Caco-2 (cell line): ENCODE data around the gene PLCB1. TPM values are rescaled to one million over a fixed set of nuclear protein-coding genes. Genes with fewer than 3 reads are reported as not detected.

Source experiments
- BruUV-seq: library from RNA; stranded (reverse); fragments of 400-500 nt; replicated peaks from 2 replicates; lab custom pipeline; 2021; lab: Mats Ljungman, UMichigan
- CTCF ChIA-PET: fragments of 300-600 bp; sonication (Branson Sonifier 250); formaldehyde crosslinking; loops from one replicate; lab custom pipeline; 2022; ENCODE audit warnings: antibody characterized with exemption; lab: Charles Lee
- POLR2A ChIA-PET: fragments of 300-600 bp; sonication (Branson Sonifier 250); formaldehyde crosslinking; loops from one replicate; lab custom pipeline; 2022; ENCODE audit warnings: antibody characterized with exemption; lab: Charles Lee
- DNase-seq, 2 experiments: peaks; one replicate each; pipeline versions ENCODE4 v3.0.0 to v3.0.0-alpha.2; 2020 to 2022
- H3K27me3 ChIP-seq: replicated peaks from 2 replicates; pipeline ENCODE4 v1.6.0; 2011; ENCODE audit warnings: low read length; ENCODE audit not compliant: control insufficient read depth, insufficient read depth
- H3K36me3 ChIP-seq: 2 replicates; pipeline ENCODE4 v1.5.1; 2011; ENCODE audit warnings: low read length; ENCODE audit not compliant: control insufficient read depth, insufficient read depth
- H3K4me1 ChIP-seq: fragments of 250-450 bp; sonication (Bioruptor Pico); 2 replicates; pipeline ENCODE4 v1.5.1; 2020; ENCODE audit warnings: mild to moderate bottlenecking
- H3K4me3 ChIP-seq: 2 replicates; pipeline ENCODE4 v1.5.1; 2011; ENCODE audit warnings: low read depth, mild to moderate bottlenecking, control low read depth, low read length
- H3K9me3 ChIP-seq: fragments of 250-450 bp; sonication (Bioruptor Pico); 2 replicates; pipeline ENCODE4 v1.5.1; 2020; ENCODE audit warnings: mild to moderate bottlenecking, moderate library complexity
- H3K27ac Mint-ChIP-seq: one replicate; pipeline ENCODE4 v1.8.0; 2022; ENCODE audit warnings: mixed read lengths; ENCODE audit not compliant: unreplicated experiment
- H3K27me3 Mint-ChIP-seq: one replicate; pipeline ENCODE4 v1.8.0; 2022; ENCODE audit warnings: mixed read lengths; ENCODE audit not compliant: insufficient read depth, unreplicated experiment
- H3K36me3 Mint-ChIP-seq: one replicate; pipeline ENCODE4 v1.8.0; 2022; ENCODE audit warnings: mild to moderate bottlenecking, mixed read lengths; ENCODE audit not compliant: insufficient read depth, unreplicated experiment
- H3K4me1 Mint-ChIP-seq: one replicate; pipeline ENCODE4 v1.8.0; 2022; ENCODE audit warnings: low read depth, mixed read lengths; ENCODE audit not compliant: unreplicated experiment
- H3K4me3 Mint-ChIP-seq: one replicate; pipeline ENCODE4 v1.8.0; 2022; ENCODE audit warnings: mild to moderate bottlenecking, moderate library complexity, mixed read lengths; ENCODE audit not compliant: unreplicated experiment
- H3K9me3 Mint-ChIP-seq: one replicate; pipeline ENCODE4 v1.8.0; 2022; ENCODE audit warnings: mixed read lengths; ENCODE audit not compliant: unreplicated experiment
- intact Hi-C: fragments of 100-400 bp; cut with micrococcal nuclease; formaldehyde crosslinking; loops from one replicate; pipeline ENCODE4 v1.10.0; 2022; ENCODE audit not compliant: unreplicated experiment
- total RNA-seq: library from RNA; stranded (reverse); gene quantifications from 2 replicates; pipeline ENCODE4 v1.2.3, GENCODE V29; 2022
- TF ChIP-seq, protein P1 (sequence below), 2 experiments: fragments of 200-600 bp in 1 of 2; IDR thresholded peaks; 1 replicate in 1 of 2; 2 replicates in 1 of 2; pipeline versions ENCODE4 v1.5.1 to v1.8.0; 2011 to 2022; ENCODE audit warnings: antibody characterized with exemption in 1 of 2, control low read depth in 1 of 2, inconsistent platforms in 1 of 2, low read depth in 1 of 2, low read length in 1 of 2, mild to moderate bottlenecking in 1 of 2, moderate library complexity in 1 of 2; ENCODE audit not compliant: insufficient read depth in 1 of 2, severe bottlenecking in 1 of 2, unreplicated experiment in 1 of 2

Gene PLCB1
- total RNA-seq, 1 experiment from 2014 or later: 105 TPM

DNA sequence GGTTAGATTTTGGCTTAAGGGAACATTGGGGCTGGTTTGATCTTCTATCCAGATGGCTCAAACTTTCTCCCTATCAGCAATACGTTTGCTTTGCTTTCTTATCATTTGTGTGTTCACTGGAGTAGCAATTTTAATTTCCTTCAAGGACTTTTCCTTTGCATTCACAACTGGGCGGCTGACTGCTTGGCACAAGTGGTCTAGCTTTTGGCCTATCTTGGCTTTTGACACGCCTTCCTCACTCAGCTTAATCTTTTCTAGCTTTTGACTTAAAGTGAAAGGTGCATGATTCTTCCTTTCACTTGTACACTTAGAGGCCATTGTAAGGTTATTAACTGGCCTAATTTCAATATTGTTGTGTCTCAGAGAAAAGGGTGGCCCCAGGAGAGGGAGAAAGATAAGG, 254.9 kb downstream of the PLCB1 start:
- Histone ChIP-seq H3K4me3 (no peak overlapping the region), H3K36me3 (no peaks in the 10 kb centered on the region), H3K9me3 (no peaks in the 10 kb centered on the region), H3K27me3 (no peaks in the 10 kb centered on the region), H3K4me1 (peaks cover 27% of the 10 kb centered on the region)
- H3K4me3 Mint-ChIP-seq: no peak overlapping the region
- CTCF ChIA-PET: interaction anchor here (1.1 kb wide), 1 partner anchor 344 kb away, joined by 4 read pairs; no protein-coding TSS in a partner anchor
- POLR2A ChIA-PET: no interaction called here
- intact Hi-C loops: loop anchor here (5.0 kb wide), 2 partner anchors 65 to 335 kb away; no protein-coding TSS in a partner anchor
- H3K27ac Mint-ChIP-seq: peak overlapping the region; percentile 33
- no peaks in the 10 kb centered on the region for H3K27me3 Mint-ChIP-seq
- no peaks in the 10 kb centered on the region for H3K4me1 Mint-ChIP-seq
- peaks cover 13% of the 10 kb centered on the region for H3K9me3 Mint-ChIP-seq
- H3K36me3 Mint-ChIP-seq: peaks cover 10% of the 10 kb centered on the region
- DNase-seq: no peak
- TF ChIP-seq, protein P1, sequence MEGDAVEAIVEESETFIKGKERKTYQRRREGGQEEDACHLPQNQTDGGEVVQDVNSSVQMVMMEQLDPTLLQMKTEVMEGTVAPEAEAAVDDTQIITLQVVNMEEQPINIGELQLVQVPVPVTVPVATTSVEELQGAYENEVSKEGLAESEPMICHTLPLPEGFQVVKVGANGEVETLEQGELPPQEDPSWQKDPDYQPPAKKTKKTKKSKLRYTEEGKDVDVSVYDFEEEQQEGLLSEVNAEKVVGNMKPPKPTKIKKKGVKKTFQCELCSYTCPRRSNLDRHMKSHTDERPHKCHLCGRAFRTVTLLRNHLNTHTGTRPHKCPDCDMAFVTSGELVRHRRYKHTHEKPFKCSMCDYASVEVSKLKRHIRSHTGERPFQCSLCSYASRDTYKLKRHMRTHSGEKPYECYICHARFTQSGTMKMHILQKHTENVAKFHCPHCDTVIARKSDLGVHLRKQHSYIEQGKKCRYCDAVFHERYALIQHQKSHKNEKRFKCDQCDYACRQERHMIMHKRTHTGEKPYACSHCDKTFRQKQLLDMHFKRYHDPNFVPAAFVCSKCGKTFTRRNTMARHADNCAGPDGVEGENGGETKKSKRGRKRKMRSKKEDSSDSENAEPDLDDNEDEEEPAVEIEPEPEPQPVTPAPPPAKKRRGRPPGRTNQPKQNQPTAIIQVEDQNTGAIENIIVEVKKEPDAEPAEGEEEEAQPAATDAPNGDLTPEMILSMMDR (IDR thresholded peaks at IDR 0.05; ENCODE audit: insufficient read depth in 1 of 2, low read depth in 1 of 2, low read length in 1 of 2, severe bottlenecking in 1 of 2, unreplicated experiment in 1 of 2): no peak
- no TSS peak for BruUV-seq

DNA sequence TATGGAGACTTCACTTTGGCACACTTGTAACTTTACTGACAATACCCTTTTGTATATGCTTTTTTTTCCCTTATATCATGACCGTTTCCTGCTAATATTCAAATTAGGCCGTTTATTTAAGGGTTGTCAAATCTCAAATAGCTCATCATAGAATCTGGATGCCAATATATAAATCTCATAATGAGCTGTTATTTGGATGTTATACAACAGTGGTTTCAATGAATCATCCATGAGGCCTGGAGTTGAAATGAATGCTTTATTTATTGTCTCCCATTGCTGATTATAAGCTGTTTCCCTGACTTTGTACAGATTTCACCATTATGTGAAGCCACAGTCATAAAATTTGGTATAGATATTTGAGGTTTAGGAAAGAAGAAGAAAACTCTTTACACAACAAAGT, 256.1 kb downstream of the PLCB1 start:
- intact Hi-C loops: loop anchor here (2.0 to 5.0 kb wide), 3 partner anchors 66 to 345 kb away; no protein-coding TSS in a partner anchor
- CTCF ChIA-PET: interaction anchor here (0.6 to 1.1 kb wide), 4 partner anchors 11 to 1221 kb away, joined by 3 to 7 read pairs (median 4); partner anchors contain the start of gene PLCB1
- Mint-ChIP-seq H3K27ac (no peak overlapping the region), H3K9me3 (peaks cover 10% of the 10 kb centered on the region), H3K4me1 (no peaks in the 10 kb centered on the region), H3K4me3 (no peak overlapping the region), H3K36me3 (peaks cover 10% of the 10 kb centered on the region), H3K27me3 (no peaks in the 10 kb centered on the region)
- no peak overlapping the region for H3K4me3 ChIP-seq
- BruUV-seq: no TSS peak
- peaks cover 27% of the 10 kb centered on the region for H3K4me1 ChIP-seq
- no peaks in the 10 kb centered on the region for H3K9me3 ChIP-seq
- no peaks in the 10 kb centered on the region for H3K36me3 ChIP-seq
- DNase-seq: no peak
- POLR2A ChIA-PET: no interaction called here
- no peaks in the 10 kb centered on the region for H3K27me3 ChIP-seq
- TF ChIP-seq, protein P1 (IDR thresholded peaks at IDR 0.05; ENCODE audit: insufficient read depth in 1 of 2, low read depth in 1 of 2, low read length in 1 of 2, severe bottlenecking in 1 of 2, unreplicated experiment in 1 of 2): no peak

DNA sequence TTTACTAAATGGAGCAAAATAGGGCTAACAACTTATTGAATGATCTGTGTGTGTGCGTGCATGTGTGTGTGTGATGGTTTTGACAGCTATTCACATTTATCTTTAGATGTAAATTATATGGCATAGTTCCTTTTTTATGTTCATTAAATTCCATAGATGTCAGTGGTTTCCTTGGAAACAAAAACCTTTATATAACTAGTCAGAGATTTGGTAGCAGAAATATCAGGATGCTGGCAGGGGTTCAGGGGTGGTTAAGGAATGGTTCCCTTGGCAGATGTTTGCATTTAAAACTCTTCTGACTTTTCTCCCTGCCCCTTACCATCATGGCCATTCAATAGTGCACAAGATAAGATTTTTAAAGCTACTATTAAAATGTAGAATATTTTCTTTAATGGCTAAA, 256.6 kb downstream of the PLCB1 start:
- TF ChIP-seq, protein P1 (IDR thresholded peaks at IDR 0.05; ENCODE audit: insufficient read depth in 1 of 2, low read depth in 1 of 2, low read length in 1 of 2, severe bottlenecking in 1 of 2, unreplicated experiment in 1 of 2): no peak
- Mint-ChIP-seq H3K36me3 (peaks cover 10% of the 10 kb centered on the region), H3K27me3 (no peaks in the 10 kb centered on the region), H3K27ac (no peak overlapping the region), H3K4me1 (no peaks in the 10 kb centered on the region), H3K4me3 (no peak overlapping the region), H3K9me3 (peaks cover 4% of the 10 kb centered on the region)
- H3K4me3 ChIP-seq: no peak overlapping the region
- H3K9me3 ChIP-seq: no peaks in the 10 kb centered on the region
- ChIA-PET POLR2A (no interaction called here), CTCF (interaction anchor here (0.6 to 1.9 kb wide), 4 partner anchors 10 to 1221 kb away, joined by 3 to 7 read pairs (median 4); partner anchors contain the start of gene PLCB1)
- intact Hi-C loops: loop anchor here (1.0 to 5.0 kb wide), 4 partner anchors 66 to 346 kb away; no protein-coding TSS in a partner anchor
- no TSS peak for BruUV-seq
- H3K36me3 ChIP-seq: no peaks in the 10 kb centered on the region; the same call in 1 of the 2 replicates
- peaks cover 27% of the 10 kb centered on the region for H3K4me1 ChIP-seq
- H3K27me3 ChIP-seq: no peaks in the 10 kb centered on the region
- DNase-seq: no peak
